Hepatocyte (in vitro differentiated cells): ENCODE measurements around the gene ULK4. TPM values are rescaled to one million over a fixed set of nuclear protein-coding genes. Genes with fewer than 3 reads are reported as not detected.

Source experiments
- DNase-seq: peaks from one replicate; pipeline ENCODE4 v3.0.0-alpha.2; 2016; ENCODE audit warnings: low spot score
- H2AFZ ChIP-seq: fragments of 200-600 bp; sonication (generic); 2 replicates; pipeline ENCODE4 v1.6.0; 2016; ENCODE audit warnings: antibody characterized with exemption, mild to moderate bottlenecking
- H3K27ac ChIP-seq: fragments of 200-600 bp; sonication (generic); 2 replicates; pipeline ENCODE4 v1.5.1; 2016; ENCODE audit warnings: mild to moderate bottlenecking
- H3K27me3 ChIP-seq: fragments of 200-600 bp; sonication (generic); 2 replicates; pipeline ENCODE4 v1.6.1; 2016
- H3K36me3 ChIP-seq: fragments of 200-600 bp; sonication (generic); replicated peaks from 2 replicates; pipeline ENCODE4 v1.5.1; 2016; ENCODE audit warnings: low read depth; ENCODE audit not compliant: insufficient read depth
- H3K4me1 ChIP-seq: fragments of 200-600 bp; sonication (generic); 2 replicates; pipeline ENCODE4 v1.5.1; 2016; ENCODE audit warnings: mild to moderate bottlenecking, moderate library complexity; ENCODE audit not compliant: insufficient read depth
- H3K4me2 ChIP-seq: fragments of 200-600 bp; sonication (generic); 2 replicates; pipeline ENCODE4 v1.6.0; 2016
- H3K4me3 ChIP-seq: fragments of 200-600 bp; sonication (generic); 2 replicates; pipeline ENCODE4 v1.5.1; 2016; ENCODE audit warnings: mild to moderate bottlenecking
- H3K79me2 ChIP-seq: fragments of 200-600 bp; sonication (generic); 2 replicates; pipeline ENCODE4 v1.6.0; 2017; ENCODE audit warnings: mild to moderate bottlenecking
- H3K9me2 ChIP-seq: fragments of 200-600 bp; sonication (generic); replicated peaks from 2 replicates; pipeline ENCODE4 v1.6.0; 2017; ENCODE audit warnings: mild to moderate bottlenecking; ENCODE audit not compliant: insufficient read depth
- H3K9me3 ChIP-seq: fragments of 200-600 bp; sonication (generic); 2 replicates; pipeline ENCODE4 v1.5.1; 2016; ENCODE audit warnings: low read depth, mild to moderate bottlenecking
- H4K20me1 ChIP-seq: fragments of 200-600 bp; sonication (generic); 2 replicates; pipeline ENCODE4 v1.6.0; 2016; ENCODE audit warnings: mild to moderate bottlenecking; ENCODE audit not compliant: insufficient read depth, poor library complexity, severe bottlenecking
- EZH2 ChIP-seq: fragments of 200-600 bp; sonication (generic); IDR thresholded peaks from 2 replicates; pipeline ENCODE4 v1.6.1; 2016; ENCODE audit warnings: antibody characterized with exemption, mild to moderate bottlenecking, borderline replicate concordance
- EZH2phosphoT487 ChIP-seq: fragments of 200-600 bp; sonication (generic); IDR thresholded peaks from one replicate; pipeline ENCODE4 v1.6.1; 2018; ENCODE audit warnings: antibody characterized with exemption, mild to moderate bottlenecking, low read depth, moderate library complexity; ENCODE audit not compliant: unreplicated experiment, severe bottlenecking
- WGBS: methylation state at CpG from one replicate; pipeline ENCODE4 v1.1.6; 2016; ENCODE audit warnings: low lambda C conversion rate; ENCODE audit errors: missing lambda C conversion rate; 5-methylcytosine and 5-hydroxymethylcytosine counted together
- polyA plus RNA-seq: library from polyadenylated mRNA; unstranded; fragments of >200 nt; fragmentation: Nextera tagmentation; extraction: Ambion mirVana; gene quantifications from 2 replicates; pipeline ENCODE4 v1.2.1, GENCODE V29; 2016
- total RNA-seq: library from RNA; depleted of rRNA; stranded (reverse); fragments of >200 nt; gene quantifications from 2 replicates; pipeline ENCODE4 v1.2.3, GENCODE V29; 2014
- TF ChIP-seq, protein P1 (sequence below): fragments of 200-600 bp; sonication (generic); IDR thresholded peaks from 2 replicates; pipeline ENCODE4 v1.5.1; 2016; ENCODE audit warnings: antibody characterized with exemption, mild to moderate bottlenecking; ENCODE audit not compliant: poor library complexity

The ULK4 gene
- total and polyA plus RNA-seq, 2 experiments from 2014 or later: 3.8 to 9.1 TPM

DNA sequence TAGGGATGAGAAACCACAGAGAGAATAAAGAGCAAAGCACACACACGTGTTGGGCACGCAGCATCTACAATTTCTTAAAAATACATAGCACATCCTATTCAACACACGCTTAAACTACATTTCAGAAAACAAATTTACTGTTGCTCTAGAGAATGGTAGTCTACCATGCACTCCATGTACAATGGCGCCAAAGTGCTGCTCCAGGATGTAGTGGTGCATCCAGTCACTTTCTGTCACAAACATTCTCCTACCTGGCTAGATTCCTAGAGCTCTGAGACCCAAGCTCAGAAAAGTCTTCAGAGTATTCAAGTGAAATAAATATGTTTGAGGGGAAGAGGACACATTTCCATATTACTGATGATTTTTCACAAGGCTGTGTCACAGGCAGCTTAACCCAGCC lies 388.3 kb downstream of the ULK4 start:
- Histone ChIP-seq H3K9me3 (no peaks in the 10 kb centered on the region), H4K20me1 (no peaks in the 10 kb centered on the region), H3K9me2 (no peaks in the 10 kb centered on the region), H2AFZ (no peak overlapping the region), H3K79me2 (no peaks in the 10 kb centered on the region), H3K36me3 (no peaks in the 10 kb centered on the region), H3K4me1 (no peaks in the 10 kb centered on the region), H3K27ac (no peak overlapping the region), H3K27me3 (no peaks in the 10 kb centered on the region), H3K4me2 (no peak overlapping the region), H3K4me3 (no peak overlapping the region)
- 98% methylated on average over 4 of the region's 4 CpGs for WGBS
- no peak for DNase-seq
- TF ChIP-seq, protein P1, sequence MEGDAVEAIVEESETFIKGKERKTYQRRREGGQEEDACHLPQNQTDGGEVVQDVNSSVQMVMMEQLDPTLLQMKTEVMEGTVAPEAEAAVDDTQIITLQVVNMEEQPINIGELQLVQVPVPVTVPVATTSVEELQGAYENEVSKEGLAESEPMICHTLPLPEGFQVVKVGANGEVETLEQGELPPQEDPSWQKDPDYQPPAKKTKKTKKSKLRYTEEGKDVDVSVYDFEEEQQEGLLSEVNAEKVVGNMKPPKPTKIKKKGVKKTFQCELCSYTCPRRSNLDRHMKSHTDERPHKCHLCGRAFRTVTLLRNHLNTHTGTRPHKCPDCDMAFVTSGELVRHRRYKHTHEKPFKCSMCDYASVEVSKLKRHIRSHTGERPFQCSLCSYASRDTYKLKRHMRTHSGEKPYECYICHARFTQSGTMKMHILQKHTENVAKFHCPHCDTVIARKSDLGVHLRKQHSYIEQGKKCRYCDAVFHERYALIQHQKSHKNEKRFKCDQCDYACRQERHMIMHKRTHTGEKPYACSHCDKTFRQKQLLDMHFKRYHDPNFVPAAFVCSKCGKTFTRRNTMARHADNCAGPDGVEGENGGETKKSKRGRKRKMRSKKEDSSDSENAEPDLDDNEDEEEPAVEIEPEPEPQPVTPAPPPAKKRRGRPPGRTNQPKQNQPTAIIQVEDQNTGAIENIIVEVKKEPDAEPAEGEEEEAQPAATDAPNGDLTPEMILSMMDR: no peak
- no peak for TF ChIP-seq EZH2
- no peak for TF ChIP-seq EZH2phosphoT487

DNA sequence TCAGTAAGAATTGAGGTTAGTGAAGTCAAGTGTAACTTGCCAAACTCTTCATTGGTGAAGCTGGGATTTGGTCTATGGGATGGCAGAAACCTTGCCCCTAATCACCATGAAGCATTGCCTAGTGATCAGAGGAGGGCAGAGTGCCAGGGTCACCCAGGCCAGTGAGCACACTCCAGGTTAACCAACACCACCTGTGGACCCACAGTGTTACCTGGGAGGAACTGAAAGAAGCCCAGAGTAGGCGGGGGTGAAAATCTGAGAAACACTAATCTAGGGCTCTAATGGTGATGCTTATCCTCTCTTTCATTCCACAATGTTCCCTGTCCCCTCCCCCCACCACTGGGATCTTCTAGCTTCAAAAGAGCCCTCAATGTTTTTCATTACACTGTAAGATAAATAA lies 389.8 kb downstream of the ULK4 start:
- Histone ChIP-seq H3K9me3 (no peaks in the 10 kb centered on the region), H4K20me1 (no peaks in the 10 kb centered on the region), H3K79me2 (no peaks in the 10 kb centered on the region), H3K4me1 (no peaks in the 10 kb centered on the region), H2AFZ (no peak overlapping the region), H3K4me2 (no peak overlapping the region), H3K27ac (no peak overlapping the region), H3K4me3 (no peak overlapping the region), H3K9me2 (no peaks in the 10 kb centered on the region), H3K27me3 (no peaks in the 10 kb centered on the region), H3K36me3 (no peaks in the 10 kb centered on the region)
- no peak for DNase-seq
- whole genome bisulfite sequencing: 100% methylated on average over 1 of the region's 1 CpG
- no peak for TF ChIP-seq EZH2
- no peak for TF ChIP-seq EZH2phosphoT487
- TF ChIP-seq, protein P1: no peak

DNA sequence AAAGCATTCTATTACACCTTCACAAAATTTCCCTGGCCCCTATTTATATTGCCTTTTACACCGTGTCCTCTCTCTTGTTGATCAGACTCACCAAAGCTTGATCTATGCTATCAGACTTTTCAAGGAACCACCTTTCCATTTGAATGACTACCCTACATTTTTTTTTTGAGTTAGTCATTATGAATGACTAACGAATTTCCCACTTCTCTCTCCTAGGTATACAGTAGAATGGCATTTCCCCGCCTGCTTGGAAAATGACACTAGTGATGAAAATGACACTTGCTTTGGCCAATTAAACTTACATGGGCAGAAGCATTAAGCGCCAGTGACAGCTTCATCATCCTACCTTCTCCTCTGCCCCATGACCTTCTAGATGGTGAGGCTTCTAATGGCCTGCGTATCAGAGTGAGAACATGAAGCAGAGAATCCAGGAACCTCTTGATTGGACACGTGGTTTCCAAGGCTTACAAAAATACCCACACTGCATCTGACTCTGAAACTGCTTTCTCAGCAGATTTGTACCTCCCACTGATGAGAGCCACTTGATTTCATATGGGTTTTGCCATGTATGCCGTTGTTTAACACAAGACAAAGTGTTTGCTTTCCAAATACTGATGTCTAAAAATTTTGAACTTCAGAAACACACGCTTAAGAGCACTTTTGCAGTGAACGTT lies 392.1 kb downstream of the ULK4 start:
- no peak for TF ChIP-seq EZH2phosphoT487
- TF ChIP-seq, protein P1: no peak
- no peak for TF ChIP-seq EZH2
- Histone ChIP-seq H3K36me3 (no peaks in the 10 kb centered on the region), H3K9me2 (no peaks in the 10 kb centered on the region), H3K9me3 (no peaks in the 10 kb centered on the region), H2AFZ (no peak overlapping the region), H3K27me3 (no peaks in the 10 kb centered on the region), H3K4me1 (no peaks in the 10 kb centered on the region), H4K20me1 (no peaks in the 10 kb centered on the region), H3K79me2 (no peaks in the 10 kb centered on the region), H3K27ac (no peak overlapping the region), H3K4me2 (no peak overlapping the region), H3K4me3 (no peak overlapping the region)
- 94% methylated on average over 9 of the region's 9 CpGs for whole genome bisulfite sequencing
- no peak for DNase-seq
